ENCODE measurements around the gene ALK. TPM values are rescaled to one million over a fixed set of nuclear protein-coding genes. Genes with fewer than 3 reads are reported as not detected.

Gene ALK
- total and polyA plus RNA-seq, 10 of the 15 experiments (the other 5 are each of a cell fraction or from before 2014, with no cell fraction given), result 0.11 TPM; not detected in 9

DNA sequence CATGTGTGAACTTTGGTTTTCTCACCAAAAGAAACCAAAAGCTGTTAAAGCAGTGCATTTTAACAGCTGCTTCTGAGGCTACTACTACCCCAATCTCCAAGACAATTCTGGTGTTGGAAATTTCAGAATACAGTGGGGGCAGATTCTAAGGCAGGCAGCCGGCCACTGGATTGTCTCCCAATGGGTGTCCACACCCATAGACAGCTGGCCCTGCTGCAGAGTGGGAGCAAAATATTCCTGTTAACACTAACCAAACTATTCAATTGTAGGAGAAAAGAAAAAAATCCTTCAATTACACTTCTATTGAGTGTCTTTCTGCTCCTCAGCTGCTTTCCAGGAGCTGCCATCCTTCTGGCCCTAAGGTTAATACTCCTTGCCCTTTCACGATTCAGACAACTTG is 223.7 kb downstream of the ALK start:
- H3K4me3 ChIP-seq, result no peak overlapping the region
- ChIA-PET SMC1A (ENCODE audit: uncharacterized antibody, unreplicated experiment) (no interaction called here), RAD21 (ENCODE audit: unreplicated experiment) (no interaction called here), CTCF (no interaction called here), POLR2A (no interaction called here)
- H3K9me3 ChIP-seq (replicated peaks; ENCODE audit: control insufficient read depth, insufficient read depth, low read length), result no peaks in the 10 kb centered on the region
- no peaks in the 10 kb centered on the region for H4K20me1 ChIP-seq (ENCODE audit: control insufficient read depth, insufficient read depth)
- no peak overlapping the region for H3K27ac ChIP-seq (ENCODE audit: control insufficient read depth, insufficient read depth)
- BruUV-seq (replicated peaks), result no TSS peak
- H3K4me1 ChIP-seq (ENCODE audit: control insufficient read depth, insufficient read depth, low read length), result no peaks in the 10 kb centered on the region
- H3K4me2 ChIP-seq (ENCODE audit: control insufficient read depth, insufficient read depth), result no peak overlapping the region
- no peak overlapping the region for H3K9ac ChIP-seq (ENCODE audit: control insufficient read depth, insufficient read depth, low read length)
- no peaks in the 10 kb centered on the region for H3K27me3 ChIP-seq (replicated peaks in 1 of 2; ENCODE audit: control insufficient read depth in 2 of 2, insufficient read depth in 2 of 2, low read length in 1 of 2)
- DNase-seq (ENCODE audit: low read depth, low spot score) (no peak), FAIRE-seq (no peak), ATAC-seq (no peak)
- H2AFZ ChIP-seq (ENCODE audit: control insufficient read depth, low read depth, low read length), result no peak overlapping the region
- H3K79me2 ChIP-seq (ENCODE audit: control insufficient read depth, insufficient read depth, low read length), result no peaks in the 10 kb centered on the region
- WGBS (ENCODE audit: insufficient coverage, insufficient replicate concordance, low lambda C conversion rate, missing lambda C conversion rate), result 15% methylated on average over 2 of the region's 2 CpGs
- no peaks in the 10 kb centered on the region for H3K36me3 ChIP-seq (ENCODE audit: control insufficient read depth in 2 of 2, insufficient read depth in 2 of 2, low read length in 1 of 2)
- TF ChIP-seq POU2F2 (IDR thresholded peaks at IDR 0.05; ENCODE audit: borderline replicate concordance, low read depth, low read length) (no peak), NFYA (IDR thresholded peaks at IDR 0.05; ENCODE audit: borderline replicate concordance, low read depth, low read length) (no peak), TCF12 (IDR thresholded peaks at IDR 0.05; ENCODE audit: low read depth, low read length) (no peak), CEBPB (IDR thresholded peaks at IDR 0.05; ENCODE audit: borderline replicate concordance in 1 of 2, low read depth in 2 of 2, low read length in 2 of 2) (no peak), ZNF207 (IDR thresholded peaks at IDR 0.05; ENCODE audit: borderline replicate concordance) (no peak), CBX3 (IDR thresholded peaks at IDR 0.05; ENCODE audit: borderline replicate concordance, low read depth) (no peak), ZNF622 (IDR thresholded peaks at IDR 0.05) (no peak), GATAD2B (conservative IDR thresholded peaks at IDR 0.05; ENCODE audit: low read depth) (no peak), TBL1XR1 (IDR thresholded peaks at IDR 0.05; ENCODE audit: low read depth, low read length) (no peak)
- TF ChIP-seq, protein P1, sequence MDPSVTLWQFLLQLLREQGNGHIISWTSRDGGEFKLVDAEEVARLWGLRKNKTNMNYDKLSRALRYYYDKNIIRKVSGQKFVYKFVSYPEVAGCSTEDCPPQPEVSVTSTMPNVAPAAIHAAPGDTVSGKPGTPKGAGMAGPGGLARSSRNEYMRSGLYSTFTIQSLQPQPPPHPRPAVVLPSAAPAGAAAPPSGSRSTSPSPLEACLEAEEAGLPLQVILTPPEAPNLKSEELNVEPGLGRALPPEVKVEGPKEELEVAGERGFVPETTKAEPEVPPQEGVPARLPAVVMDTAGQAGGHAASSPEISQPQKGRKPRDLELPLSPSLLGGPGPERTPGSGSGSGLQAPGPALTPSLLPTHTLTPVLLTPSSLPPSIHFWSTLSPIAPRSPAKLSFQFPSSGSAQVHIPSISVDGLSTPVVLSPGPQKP (IDR thresholded peaks at IDR 0.05; ENCODE audit: low read depth, low read length), result no peak
- TF ChIP-seq, protein P2, sequence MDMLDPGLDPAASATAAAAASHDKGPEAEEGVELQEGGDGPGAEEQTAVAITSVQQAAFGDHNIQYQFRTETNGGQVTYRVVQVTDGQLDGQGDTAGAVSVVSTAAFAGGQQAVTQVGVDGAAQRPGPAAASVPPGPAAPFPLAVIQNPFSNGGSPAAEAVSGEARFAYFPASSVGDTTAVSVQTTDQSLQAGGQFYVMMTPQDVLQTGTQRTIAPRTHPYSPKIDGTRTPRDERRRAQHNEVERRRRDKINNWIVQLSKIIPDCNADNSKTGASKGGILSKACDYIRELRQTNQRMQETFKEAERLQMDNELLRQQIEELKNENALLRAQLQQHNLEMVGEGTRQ (IDR thresholded peaks at IDR 0.05; ENCODE audit: borderline replicate concordance, low read depth, low read length), result no peak
- in situ Hi-C loops (cut with MboI), result no loop called here
- intact Hi-C loops (cut with micrococcal nuclease; ENCODE audit: unreplicated experiment), result no loop called here

All from GM12878 (cell line).